Stimulated activated CD4-positive, alpha-beta T cell treated with anti-CD3 and anti-CD28 coated beads, Interleukin-4, amount 100 ng/mL, for 48 hours (primary cell): ENCODE results near the gene CEACAM8.
"Not testable (repeated sequence)": the region's sequence is repeated elsewhere in the genome, so short reads cannot be mapped to it uniquely, and the experiment has no call there.

ENCODE experiments used
- DNase-seq, 2 donors: peaks; one replicate each; pipeline ENCODE4 v3.0.0-alpha.2; 2020; ENCODE audit warnings: low read depth in 2 of 2

CEACAM8 gene

GRCh38 chr19:42573642-42574041, 21.1 kb downstream of the CEACAM8 start:
- DNase-seq = no peak

GRCh38 chr19:42571116-42571515, 23.6 kb downstream of the CEACAM8 start:
- DNase-seq = no peak

GRCh38 chr19:42569193-42569592, 25.5 kb downstream of the CEACAM8 start:
- no peak for DNase-seq

- no peak for DNase-seq
Observed at GRCh38 chr19:42568006-42568405, 26.7 kb downstream of the CEACAM8 start.

- no peak for DNase-seq
Observed at GRCh38 chr19:42567567-42567966, 27.2 kb downstream of the CEACAM8 start.

GRCh38 chr19:42563352-42564210, 31.1 kb downstream of the CEACAM8 start:
- DNase-seq = no peak

GRCh38 chr19:42561512-42561911, 33.2 kb downstream of the CEACAM8 start:
- DNase-seq = no peak

GRCh38 chr19:42560731-42561130, 34.0 kb downstream of the CEACAM8 start:
- no peak for DNase-seq

- DNase-seq = no peak
Observed at GRCh38 chr19:42558450-42559150, 36.1 kb downstream of the CEACAM8 start.

GRCh38 chr19:42557386-42557871, 37.3 kb downstream of the CEACAM8 start:
- not testable (repeated sequence) for DNase-seq

GRCh38 chr19:42555801-42556200, 38.9 kb downstream of the CEACAM8 start:
- no peak for DNase-seq

GRCh38 chr19:42555317-42555716, 39.4 kb downstream of the CEACAM8 start:
- no peak for DNase-seq

GRCh38 chr19:42554046-42554575, 40.6 kb downstream of the CEACAM8 start:
- no peak for DNase-seq

- no peak for DNase-seq
Observed at GRCh38 chr19:42553292-42554045, 41.3 kb downstream of the CEACAM8 start.

- DNase-seq = no peak
Observed at GRCh38 chr19:42552086-42553065, 42.3 kb downstream of the CEACAM8 start.

- DNase-seq = not testable (repeated sequence)
Observed at GRCh38 chr19:42550521-42550920, 44.2 kb downstream of the CEACAM8 start.

- DNase-seq = not testable (repeated sequence)
Observed at GRCh38 chr19:42549067-42549466, 45.7 kb downstream of the CEACAM8 start.

GRCh38 chr19:42548552-42548951, 46.2 kb downstream of the CEACAM8 start:
- no peak for DNase-seq

- no peak for DNase-seq
Observed at GRCh38 chr19:42547929-42548328, 46.8 kb downstream of the CEACAM8 start.

GRCh38 chr19:42546831-42547500, 47.8 kb downstream of the CEACAM8 start:
- DNase-seq = no peak
